Activated CD8-positive, alpha-beta T cell treated with anti-CD3 and anti-CD28 coated beads, Interleukin-2, amount 10 ng/mL, durations not matched to agents 7 days and 5 days (primary cell): ENCODE measurements around the gene RBFOX2. TPM values are rescaled to one million over a fixed set of nuclear protein-coding genes. Genes with fewer than 3 reads are reported as not detected.
"Not testable (repeated sequence)": the region's sequence is repeated elsewhere in the genome, so short reads cannot be mapped to it uniquely, and the experiment has no call there.

Experiments
- ATAC-seq: fragments of 150-1000 bp; cut with Tn5 transposase; one replicate; pipeline ENCODE4 v1.10.0; 2021; ENCODE audit warnings: moderate library complexity
- CTCF ChIA-PET: fragments of 350-600 bp; sonication (Branson Sonifier 250); formaldehyde crosslinking; loops from one replicate; lab custom pipeline; 2021; ENCODE audit warnings: antibody characterized with exemption; lab: Charles Lee
- POLR2A ChIA-PET: fragments of 350-600 bp; sonication (Branson Sonifier 250); formaldehyde crosslinking; loops from one replicate; lab custom pipeline; 2021; ENCODE audit warnings: antibody characterized with exemption; lab: Charles Lee
- DNase-seq: peaks from one replicate; pipeline ENCODE4 v3.0.0-alpha.2; 2020
- H3K27ac Mint-ChIP-seq: one replicate; pipeline ENCODE4 v1.8.0; 2021; ENCODE audit warnings: mild to moderate bottlenecking, mixed read lengths
- H3K27me3 Mint-ChIP-seq: one replicate; pipeline ENCODE4 v1.8.0; 2021; ENCODE audit warnings: low read depth, mixed read lengths
- H3K36me3 Mint-ChIP-seq: one replicate; pipeline ENCODE4 v1.8.0; 2021; ENCODE audit warnings: low read depth, mixed read lengths
- H3K4me1 Mint-ChIP-seq: one replicate; pipeline ENCODE4 v1.8.0; 2021; ENCODE audit warnings: low read depth, mixed read lengths
- H3K4me3 Mint-ChIP-seq: one replicate; pipeline ENCODE4 v1.8.0; 2021; ENCODE audit warnings: mild to moderate bottlenecking, mixed read lengths
- H3K9me3 Mint-ChIP-seq: one replicate; pipeline ENCODE4 v1.8.0; 2022; ENCODE audit warnings: mixed read lengths; ENCODE audit not compliant: insufficient read depth
- total RNA-seq, 2 experiments: library from RNA; stranded (reverse); gene quantifications; one replicate each; pipeline ENCODE4 v1.2.3, GENCODE V29; 2021

RBFOX2 gene
- total RNA-seq, 2 experiments from 2014 or later, result 0.03 to 0.37 TPM

DNA sequence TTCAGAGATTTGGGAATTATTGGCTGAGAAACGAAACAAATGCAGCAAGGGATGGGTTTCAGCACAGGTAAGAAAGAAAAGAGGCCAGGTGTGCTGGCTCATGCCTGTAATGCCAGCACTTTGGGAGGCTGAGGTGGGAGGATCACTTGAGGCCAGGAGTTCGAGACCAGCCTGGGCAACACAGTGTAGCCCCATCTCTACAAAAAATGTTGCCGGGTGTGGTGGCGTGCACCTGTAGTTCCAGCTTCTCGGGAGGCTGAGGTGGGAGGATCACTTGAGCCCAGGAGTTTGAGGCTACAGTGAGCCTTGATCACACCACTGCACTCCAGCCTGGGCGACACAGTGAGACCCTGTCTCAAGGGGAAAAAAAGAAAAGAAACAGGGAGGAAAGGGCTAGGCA is 290.7 kb downstream of the RBFOX2 start:
- ATAC-seq, H3K27me3 Mint-ChIP-seq, POLR2A ChIA-PET, H3K27ac Mint-ChIP-seq, DNase-seq, CTCF ChIA-PET, H3K36me3 Mint-ChIP-seq, H3K4me1 Mint-ChIP-seq, H3K4me3 Mint-ChIP-seq, H3K9me3 Mint-ChIP-seq: not testable (repeated sequence)

DNA sequence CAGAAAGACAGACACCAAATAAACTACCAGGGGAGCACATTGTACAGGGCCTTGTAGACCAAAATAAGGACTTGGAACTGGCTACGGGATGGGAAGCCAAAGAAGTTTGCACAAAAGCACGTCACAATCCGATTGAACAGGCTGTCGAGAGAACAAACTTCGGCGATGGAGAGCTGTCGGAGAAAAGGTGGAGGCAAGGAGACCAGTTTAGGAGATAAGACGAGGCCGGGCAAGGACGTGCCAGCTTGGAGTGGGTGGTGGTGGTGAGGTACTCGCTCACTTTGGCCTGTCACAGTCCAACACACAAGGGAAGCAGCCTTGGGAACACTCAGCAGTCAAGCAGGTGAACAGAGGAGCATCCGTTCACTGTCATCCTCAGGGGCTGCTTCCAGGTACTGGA is 291.9 kb downstream of the RBFOX2 start:
- Mint-ChIP-seq H3K4me1 (no peaks in the 10 kb centered on the region), H3K36me3 (no peaks in the 10 kb centered on the region), H3K27ac (no peak overlapping the region), H3K27me3 (peaks cover 6% of the 10 kb centered on the region), H3K9me3 (no peaks in the 10 kb centered on the region), H3K4me3 (no peak overlapping the region)
- ChIA-PET POLR2A (no interaction called here), CTCF (no interaction called here)
- DNase-seq, result no peak
- ATAC-seq, result no peak

DNA sequence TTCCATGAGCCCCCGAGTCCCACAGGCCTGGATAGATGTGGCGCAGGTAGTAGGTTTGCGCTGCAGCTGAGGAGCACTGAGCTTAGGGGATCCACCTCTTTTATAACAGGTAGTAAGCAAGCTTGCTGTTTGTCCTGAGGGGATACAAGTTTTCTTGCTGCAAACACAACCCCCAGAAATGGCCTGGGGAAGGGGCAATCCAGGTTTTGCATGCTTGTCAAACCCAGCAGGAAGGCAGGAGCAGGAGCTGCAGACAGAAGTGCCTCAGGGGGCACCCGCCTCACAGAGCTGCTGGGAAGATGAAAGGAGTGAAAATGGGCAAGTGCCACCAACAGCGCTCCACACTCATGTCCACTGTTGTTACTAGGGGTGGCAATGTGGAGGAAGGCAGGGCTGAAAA is 292.5 kb downstream of the RBFOX2 start:
- no peak for ATAC-seq
- no peaks in the 10 kb centered on the region for H3K4me1 Mint-ChIP-seq
- no peak overlapping the region for H3K4me3 Mint-ChIP-seq
- CTCF ChIA-PET, result no interaction called here
- no peak overlapping the region for H3K27ac Mint-ChIP-seq
- H3K9me3 Mint-ChIP-seq, result no peaks in the 10 kb centered on the region
- peaks cover 7% of the 10 kb centered on the region for H3K27me3 Mint-ChIP-seq
- H3K36me3 Mint-ChIP-seq, result no peaks in the 10 kb centered on the region
- DNase-seq, result no peak
- POLR2A ChIA-PET, result no interaction called here

DNA sequence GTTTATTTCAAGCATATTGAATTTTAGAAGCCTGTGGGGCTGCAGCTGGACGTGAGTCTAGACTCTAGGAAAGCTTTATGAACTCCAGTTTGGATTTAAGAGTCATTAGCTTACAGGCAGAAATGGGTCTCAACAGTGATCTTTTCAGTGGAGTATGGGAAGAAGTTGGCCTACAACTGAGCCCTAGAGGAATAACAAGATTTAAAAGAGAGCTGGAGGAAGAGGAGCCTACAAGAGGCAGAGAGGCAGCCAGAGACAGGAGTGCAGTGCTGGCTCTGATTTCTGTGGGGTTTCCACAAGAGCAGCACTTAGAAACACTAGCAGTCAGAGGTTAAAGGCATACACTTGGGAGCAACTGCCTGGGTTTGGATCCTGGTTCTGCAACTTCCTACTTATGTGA is 293.1 kb downstream of the RBFOX2 start:
- Mint-ChIP-seq H3K9me3 (no peaks in the 10 kb centered on the region), H3K4me3 (no peak overlapping the region), H3K27me3 (peaks cover 8% of the 10 kb centered on the region), H3K4me1 (no peaks in the 10 kb centered on the region), H3K27ac (no peak overlapping the region), H3K36me3 (no peaks in the 10 kb centered on the region)
- no peak for ATAC-seq
- ChIA-PET CTCF (no interaction called here), POLR2A (no interaction called here)
- no peak for DNase-seq

DNA sequence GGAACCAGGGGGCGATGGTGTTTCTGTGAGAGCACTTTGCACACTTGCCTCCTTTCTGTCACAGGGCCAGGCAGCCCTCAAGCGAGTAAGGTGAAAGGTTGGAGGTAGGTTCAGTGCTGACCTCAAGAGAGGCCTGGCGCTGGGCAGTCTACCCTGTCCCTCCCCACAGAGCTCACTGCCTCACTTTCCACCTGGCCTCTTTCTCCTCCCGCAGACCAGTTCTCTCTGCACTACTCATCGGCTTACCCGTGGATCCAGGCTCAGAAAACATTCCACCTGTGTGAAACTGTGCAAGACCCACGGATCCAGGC is 294.2 kb downstream of the RBFOX2 start:
- Mint-ChIP-seq H3K9me3 (no peaks in the 10 kb centered on the region), H3K27me3 (peaks cover 8% of the 10 kb centered on the region), H3K27ac (no peak overlapping the region), H3K36me3 (no peaks in the 10 kb centered on the region), H3K4me3 (no peak overlapping the region), H3K4me1 (no peaks in the 10 kb centered on the region)
- CTCF ChIA-PET, result no interaction called here
- ATAC-seq, result no peak
- POLR2A ChIA-PET, result no interaction called here
- DNase-seq, result no peak

DNA sequence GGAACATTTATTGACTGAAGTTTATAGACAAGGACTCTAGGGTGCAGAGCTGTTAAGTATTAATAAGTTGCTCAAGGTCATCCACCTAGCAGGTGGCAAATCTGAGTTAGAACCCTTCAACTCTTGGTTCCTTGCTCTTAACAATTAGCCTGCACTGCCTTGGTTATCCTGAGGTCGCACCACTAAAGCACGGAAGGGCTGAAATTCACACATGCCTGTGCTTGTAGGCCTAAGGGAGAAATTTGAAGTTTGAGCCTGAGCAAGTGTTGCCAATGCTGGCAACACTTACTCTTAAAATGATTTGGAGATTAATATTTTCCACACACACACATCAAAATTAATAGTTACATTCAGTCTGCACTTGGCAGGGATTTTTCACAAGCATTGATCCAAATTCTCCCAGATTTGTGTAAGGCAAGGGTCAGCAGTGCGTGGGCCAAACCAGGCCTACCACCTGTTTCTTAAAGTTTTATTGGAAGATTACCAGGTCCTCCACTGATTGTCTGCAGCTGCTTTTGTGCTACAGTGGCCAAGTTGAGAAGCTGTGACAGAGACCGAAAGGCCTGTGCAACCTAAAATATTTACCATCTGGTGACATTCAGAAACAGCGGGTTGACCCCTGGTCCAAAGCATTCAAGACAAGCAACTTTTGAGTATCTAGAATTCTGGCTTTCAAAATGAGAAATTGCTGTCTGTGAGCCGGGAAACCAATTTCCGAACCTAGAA is 294.7 kb downstream of the RBFOX2 start:
- no peak for ATAC-seq
- no peak overlapping the region for H3K27ac Mint-ChIP-seq

DNA sequence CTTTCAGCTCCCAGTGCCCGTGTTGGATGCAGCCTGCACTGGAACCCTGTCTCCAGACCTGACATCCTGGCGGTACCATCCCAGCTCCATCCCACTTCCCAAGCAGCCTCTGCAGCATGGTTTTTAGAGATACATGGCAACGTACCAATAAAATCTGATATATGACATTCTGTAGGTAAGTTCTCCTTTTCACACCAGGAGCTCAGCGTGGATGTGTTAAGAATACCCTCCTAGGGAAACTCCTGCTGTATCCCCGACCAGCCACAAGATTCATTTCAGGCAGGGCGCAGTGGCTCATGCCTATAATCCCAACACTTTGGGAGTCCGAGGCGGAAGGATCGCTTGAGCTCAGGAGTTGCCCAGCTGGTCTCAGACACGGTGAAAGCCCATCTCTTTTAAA is 295.6 kb downstream of the RBFOX2 start:
- CTCF ChIA-PET, result no interaction called here
- POLR2A ChIA-PET, result no interaction called here
- no peak for ATAC-seq
- Mint-ChIP-seq H3K4me3 (no peak overlapping the region), H3K4me1 (no peaks in the 10 kb centered on the region), H3K9me3 (no peaks in the 10 kb centered on the region), H3K27me3 (peaks cover 7% of the 10 kb centered on the region), H3K36me3 (no peaks in the 10 kb centered on the region), H3K27ac (no peak overlapping the region)
- no peak for DNase-seq

More for the DNA sequence above, 294.7 kb downstream of the RBFOX2 start:
- Mint-ChIP-seq H3K4me3 (no peak overlapping the region), H3K9me3 (no peaks in the 10 kb centered on the region), H3K4me1 (no peaks in the 10 kb centered on the region), H3K27me3 (peaks cover 7% of the 10 kb centered on the region), H3K36me3 (no peaks in the 10 kb centered on the region)
- ChIA-PET CTCF (no interaction called here), POLR2A (no interaction called here)
- DNase-seq, result no peak

DNA sequence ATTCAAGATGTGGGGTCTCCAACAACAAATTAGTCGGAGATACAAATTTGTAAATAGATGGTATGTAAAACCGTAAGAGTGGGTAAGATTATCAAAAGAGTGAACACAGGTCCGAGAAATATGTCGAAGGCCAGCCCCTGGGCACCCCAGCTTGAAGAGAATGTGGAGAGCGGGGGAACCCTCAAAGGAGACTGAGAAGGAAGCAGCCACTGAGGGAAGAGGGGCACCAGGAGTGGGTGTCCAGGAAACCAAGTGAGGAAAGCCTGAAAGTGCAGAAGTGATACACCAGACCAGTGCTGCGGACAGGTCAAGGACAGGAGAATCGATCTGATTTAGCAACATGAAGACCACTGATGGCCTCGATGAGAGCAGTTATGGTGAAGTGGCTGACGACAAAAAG is 296.5 kb downstream of the RBFOX2 start:
- H3K27ac Mint-ChIP-seq, result no peak overlapping the region
- no peaks in the 10 kb centered on the region for H3K4me1 Mint-ChIP-seq
- ChIA-PET CTCF (no interaction called here), POLR2A (no interaction called here)
- no peaks in the 10 kb centered on the region for H3K9me3 Mint-ChIP-seq
- H3K4me3 Mint-ChIP-seq, result no peak overlapping the region
- DNase-seq (no peak), ATAC-seq (no peak)
- H3K36me3 Mint-ChIP-seq, result no peaks in the 10 kb centered on the region
- peaks cover 7% of the 10 kb centered on the region for H3K27me3 Mint-ChIP-seq

DNA sequence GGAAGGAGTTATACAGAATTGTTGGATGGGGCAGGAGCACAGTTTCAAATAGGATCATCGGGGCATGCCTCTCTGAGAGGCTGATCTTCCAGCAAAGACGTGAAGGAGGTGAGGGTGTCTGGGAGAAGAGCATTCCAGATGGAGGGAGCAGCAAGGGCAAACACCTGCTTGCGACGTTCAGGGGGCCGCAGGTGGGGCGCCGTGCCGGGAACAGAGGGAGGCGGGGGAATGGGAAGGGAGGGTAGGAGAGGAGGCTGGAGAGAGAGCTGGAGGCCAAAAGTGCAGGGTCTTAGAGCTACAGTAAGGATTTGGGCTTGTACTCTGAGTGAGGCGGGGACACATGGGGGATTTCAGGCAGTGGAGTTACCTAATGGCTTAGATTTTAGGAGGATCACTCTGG is 297.3 kb downstream of the RBFOX2 start:
- Mint-ChIP-seq H3K4me1 (no peaks in the 10 kb centered on the region), H3K9me3 (no peaks in the 10 kb centered on the region), H3K4me3 (no peak overlapping the region), H3K27ac (no peak overlapping the region), H3K27me3 (peaks cover 2% of the 10 kb centered on the region), H3K36me3 (no peaks in the 10 kb centered on the region)
- ChIA-PET POLR2A (no interaction called here), CTCF (no interaction called here)
- ATAC-seq, result no peak
- DNase-seq, result no peak

DNA sequence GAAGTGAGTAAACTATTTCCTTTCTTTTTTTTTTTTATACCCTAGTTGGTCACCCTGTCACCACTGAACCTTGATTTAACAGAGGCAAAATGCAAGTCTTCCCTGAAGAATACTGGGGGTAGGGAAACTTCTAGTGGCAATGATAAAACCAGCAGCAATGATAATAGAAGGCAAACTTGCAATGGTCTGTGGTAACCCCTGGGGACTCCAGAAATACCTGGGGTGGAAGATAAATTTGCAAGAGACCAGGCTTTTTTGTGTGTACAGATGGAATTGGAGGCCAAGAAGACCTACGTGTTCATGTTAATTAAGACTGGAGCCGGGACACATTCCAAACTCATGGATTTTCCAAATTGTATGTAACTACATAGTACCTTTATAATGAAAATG is 299.3 kb downstream of the RBFOX2 start:
- no peak for DNase-seq
- Mint-ChIP-seq H3K27ac (no peak overlapping the region), H3K4me1 (no peaks in the 10 kb centered on the region), H3K36me3 (no peaks in the 10 kb centered on the region), H3K4me3 (no peak overlapping the region), H3K9me3 (no peaks in the 10 kb centered on the region), H3K27me3 (peaks cover 2% of the 10 kb centered on the region)
- ChIA-PET CTCF (no interaction called here), POLR2A (no interaction called here)
- ATAC-seq, result no peak

DNA sequence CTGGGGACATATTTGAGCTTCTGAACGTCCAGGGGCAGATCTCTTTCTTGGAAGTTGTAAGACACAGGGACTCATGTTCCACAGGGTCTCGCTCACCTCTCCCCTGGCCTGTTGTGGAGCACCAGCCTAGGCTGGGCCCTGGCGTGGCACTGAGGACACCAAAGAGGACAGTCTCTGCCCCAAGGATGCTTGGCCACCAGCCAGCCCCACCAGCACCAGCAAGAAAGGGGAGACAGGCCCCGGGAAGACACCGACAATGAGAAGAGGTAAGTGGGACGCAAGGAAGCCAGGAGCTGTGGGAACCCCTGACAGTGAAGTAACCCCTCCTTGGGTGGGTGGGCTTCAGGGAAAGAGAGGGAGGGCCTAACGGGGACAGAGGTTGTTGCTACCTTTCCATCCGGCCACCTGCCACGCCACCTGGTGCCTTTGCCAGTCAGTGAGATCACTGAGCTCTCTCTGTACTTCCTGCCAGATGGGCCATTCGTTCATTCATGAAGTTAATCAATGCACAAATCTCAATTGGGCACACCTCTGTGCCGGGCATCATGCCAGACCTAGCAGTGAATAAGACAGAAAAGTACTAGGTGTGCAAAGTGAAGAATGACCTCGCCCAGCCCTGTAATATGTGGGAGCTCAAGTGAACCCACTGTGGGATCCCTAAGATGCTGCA is 299.9 kb downstream of the RBFOX2 start:
- Mint-ChIP-seq H3K27ac (no peak overlapping the region), H3K27me3 (peaks cover 2% of the 10 kb centered on the region), H3K4me1 (no peaks in the 10 kb centered on the region), H3K4me3 (no peak overlapping the region), H3K36me3 (no peaks in the 10 kb centered on the region), H3K9me3 (no peaks in the 10 kb centered on the region)
- ChIA-PET POLR2A (no interaction called here), CTCF (no interaction called here)
- DNase-seq, result no peak
- no peak for ATAC-seq

DNA sequence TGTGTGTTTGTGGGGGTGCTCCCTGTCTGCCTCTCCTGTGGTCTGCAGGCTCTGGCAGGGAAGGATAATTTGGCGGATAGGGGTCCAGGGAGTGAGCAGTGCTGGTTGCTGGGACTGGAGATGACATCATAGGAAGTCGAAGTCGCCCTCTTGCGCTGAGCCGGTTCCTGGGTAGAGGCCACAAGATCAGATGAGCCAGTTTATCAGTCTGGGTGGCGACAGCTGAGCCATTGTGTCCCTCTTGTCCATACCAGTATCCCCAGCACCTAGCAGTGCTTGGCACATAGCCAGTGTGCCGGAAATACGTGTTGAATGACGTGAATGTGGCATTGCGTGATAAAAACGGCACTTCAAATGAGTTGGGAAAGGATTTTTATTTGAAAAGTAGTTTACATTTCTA is 301.2 kb downstream of the RBFOX2 start:
- no peak overlapping the region for H3K4me3 Mint-ChIP-seq
- CTCF ChIA-PET, result no interaction called here

DNA sequence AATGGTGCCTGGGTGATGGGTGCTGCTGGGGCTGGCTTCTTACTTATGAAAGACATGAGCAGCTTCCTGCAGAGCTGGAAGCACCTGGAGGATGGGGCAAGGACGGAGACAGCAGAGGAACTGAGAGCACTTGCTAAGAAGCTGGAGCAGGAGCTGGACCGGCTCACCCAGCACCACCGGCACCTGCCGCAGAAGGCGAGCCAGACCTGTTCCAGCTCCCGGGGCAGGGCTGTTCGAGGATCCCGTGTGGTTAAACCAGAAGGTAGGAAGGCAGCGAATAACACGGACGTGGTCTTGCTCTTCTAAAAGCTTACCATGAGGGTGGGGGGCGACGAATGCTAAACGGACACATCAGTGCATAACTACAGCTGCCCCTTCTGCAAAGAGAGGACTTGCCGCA is 301.7 kb downstream of the RBFOX2 start:
- no peak for ATAC-seq
- H3K36me3 Mint-ChIP-seq, result no peaks in the 10 kb centered on the region
- H3K27ac Mint-ChIP-seq, result no peak overlapping the region
- H3K4me3 Mint-ChIP-seq, result no peak overlapping the region
- H3K27me3 Mint-ChIP-seq, result peaks cover 2% of the 10 kb centered on the region
- H3K9me3 Mint-ChIP-seq, result no peaks in the 10 kb centered on the region
- H3K4me1 Mint-ChIP-seq, result no peaks in the 10 kb centered on the region
- POLR2A ChIA-PET, result no interaction called here
- DNase-seq, result no peak
- CTCF ChIA-PET, result no interaction called here

More for the DNA sequence above, 301.2 kb downstream of the RBFOX2 start:
- POLR2A ChIA-PET, result no interaction called here
- peaks cover 2% of the 10 kb centered on the region for H3K27me3 Mint-ChIP-seq
- no peak for DNase-seq
- ATAC-seq, result no peak
- H3K27ac Mint-ChIP-seq, result no peak overlapping the region
- no peaks in the 10 kb centered on the region for H3K9me3 Mint-ChIP-seq
- no peaks in the 10 kb centered on the region for H3K36me3 Mint-ChIP-seq
- no peaks in the 10 kb centered on the region for H3K4me1 Mint-ChIP-seq
